T-helper 1 cell treated with Interleukin-12 subunit alpha and Interleukin-12 subunit beta and Interleukin-4 antibody, amounts not matched to agents 30 μg/mL and 1 μg/mL, for 36 hours (primary cell): Measurements from ENCODE around the gene SLK.

Source experiments
- H3K27ac Mint-ChIP-seq: one replicate; pipeline ENCODE4 v1.8.0; 2021; ENCODE audit warnings: mild to moderate bottlenecking, mixed read lengths
- H3K27me3 Mint-ChIP-seq: one replicate; pipeline ENCODE4 v1.8.0; 2021; ENCODE audit warnings: low read depth, mixed read lengths
- H3K36me3 Mint-ChIP-seq: one replicate; pipeline ENCODE4 v1.8.0; 2021; ENCODE audit warnings: low read depth, mixed read lengths
- H3K4me1 Mint-ChIP-seq: one replicate; pipeline ENCODE4 v1.8.0; 2021; ENCODE audit warnings: low read depth, mixed read lengths
- H3K4me3 Mint-ChIP-seq: one replicate; pipeline ENCODE4 v1.8.0; 2021; ENCODE audit warnings: mild to moderate bottlenecking, moderate library complexity, mixed read lengths
- H3K9me3 Mint-ChIP-seq: one replicate; pipeline ENCODE4 v1.8.0; 2021; ENCODE audit warnings: mixed read lengths

SLK gene

DNA sequence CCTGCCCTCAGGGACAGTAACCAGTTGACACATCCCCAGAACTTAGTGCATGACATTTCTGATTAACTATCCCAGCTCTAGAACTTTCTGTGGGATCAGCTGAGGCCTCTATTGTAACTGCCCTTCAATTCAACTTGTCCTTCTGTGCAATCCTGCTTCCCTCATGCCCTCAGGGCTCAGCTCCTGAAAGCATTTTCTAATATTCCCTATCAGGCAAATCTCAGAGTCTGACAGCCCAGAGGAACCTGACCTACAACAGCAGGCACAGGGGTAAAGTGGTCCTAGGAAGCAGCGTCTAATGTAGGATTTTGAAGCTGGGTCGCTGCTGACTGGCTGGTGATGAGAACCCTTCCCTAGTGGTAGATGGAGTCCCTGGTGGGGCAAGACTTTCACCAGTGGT lies 35.3 kb upstream of the SLK start:
- Mint-ChIP-seq H3K36me3 (no peaks in the 10 kb centered on the region), H3K27me3 (peaks cover 10% of the 10 kb centered on the region), H3K4me1 (no peaks in the 10 kb centered on the region), H3K4me3 (no peak overlapping the region), H3K27ac (no peak overlapping the region), H3K9me3 (no peaks in the 10 kb centered on the region)

DNA sequence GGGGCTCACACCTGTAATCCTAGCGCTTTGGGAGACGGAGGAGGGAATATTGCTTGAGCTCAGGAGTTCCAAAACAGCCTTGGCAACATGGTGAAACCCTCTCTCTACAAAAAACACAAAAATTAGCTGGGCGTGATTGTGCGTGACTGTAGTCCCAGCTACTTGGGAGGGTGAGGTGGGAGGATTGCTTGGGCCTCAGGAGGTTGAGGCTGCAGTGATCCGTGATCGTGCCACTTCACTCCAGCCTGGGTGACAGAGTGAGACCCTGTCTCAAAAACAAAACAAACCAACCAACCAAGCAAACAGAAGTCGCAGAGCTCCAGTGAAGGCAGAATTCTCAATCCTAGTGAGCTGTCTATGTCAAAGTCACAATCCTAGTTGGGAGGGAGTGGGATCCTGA lies 34.7 kb upstream of the SLK start:
- Mint-ChIP-seq H3K9me3 (no peaks in the 10 kb centered on the region), H3K4me1 (no peaks in the 10 kb centered on the region), H3K27me3 (peaks cover 10% of the 10 kb centered on the region), H3K4me3 (no peak overlapping the region), H3K36me3 (no peaks in the 10 kb centered on the region), H3K27ac (no peak overlapping the region)

DNA sequence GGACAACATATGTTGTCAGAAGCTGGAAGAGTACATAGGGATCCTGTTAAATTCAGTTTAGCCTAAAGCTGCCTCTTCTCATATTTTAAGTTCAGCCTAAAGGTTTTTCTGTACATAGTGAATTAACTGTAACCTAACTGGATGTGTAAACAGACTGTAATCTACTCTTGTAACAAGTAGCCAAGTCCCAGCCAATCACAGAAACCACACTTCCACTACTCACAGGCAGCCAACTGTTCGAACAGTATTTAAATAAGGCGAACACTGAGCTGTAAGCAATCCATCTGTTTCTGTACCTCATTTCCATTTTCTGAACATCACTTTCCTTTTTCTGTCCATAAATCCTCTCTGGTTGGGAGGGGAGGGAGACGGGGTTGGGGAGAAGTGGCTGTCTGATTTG lies 34.0 kb upstream of the SLK start:
- H3K27ac Mint-ChIP-seq, result no peak overlapping the region
- H3K9me3 Mint-ChIP-seq, result no peaks in the 10 kb centered on the region
- H3K4me3 Mint-ChIP-seq, result no peak overlapping the region
- no peaks in the 10 kb centered on the region for H3K4me1 Mint-ChIP-seq
- H3K36me3 Mint-ChIP-seq, result no peaks in the 10 kb centered on the region
- peaks cover 10% of the 10 kb centered on the region for H3K27me3 Mint-ChIP-seq

DNA sequence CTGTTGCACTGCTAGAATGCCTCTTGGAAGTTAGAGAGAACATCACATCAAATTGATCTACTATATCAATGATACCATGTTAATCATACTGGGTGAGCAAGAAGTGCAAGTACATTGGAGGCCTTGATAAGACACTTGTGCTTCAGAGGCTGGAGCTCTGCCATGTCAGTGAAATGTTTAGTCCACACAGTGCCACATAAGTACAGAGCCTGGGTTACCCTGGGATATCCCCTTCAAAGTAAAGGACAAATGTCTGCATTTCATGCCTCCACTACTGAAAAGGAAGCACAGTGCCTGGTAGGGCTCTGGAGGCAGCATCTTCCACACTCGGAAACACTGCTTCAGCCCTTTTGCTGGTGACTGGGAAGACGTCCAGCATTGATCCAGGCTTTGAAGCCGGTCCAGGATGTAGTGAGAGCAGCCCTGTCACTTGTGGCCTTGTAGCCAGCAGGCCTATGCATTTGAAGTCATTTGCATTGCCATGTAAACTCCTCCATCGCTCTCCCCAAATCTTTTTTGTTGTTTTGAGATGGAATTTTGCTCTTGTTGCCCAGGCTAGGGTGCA lies 33.3 kb upstream of the SLK start:
- H3K4me1 Mint-ChIP-seq, result no peaks in the 10 kb centered on the region
- H3K36me3 Mint-ChIP-seq, result no peaks in the 10 kb centered on the region
- no peak overlapping the region for H3K4me3 Mint-ChIP-seq
- H3K9me3 Mint-ChIP-seq, result no peaks in the 10 kb centered on the region
- no peak overlapping the region for H3K27ac Mint-ChIP-seq
- peaks cover 14% of the 10 kb centered on the region for H3K27me3 Mint-ChIP-seq

DNA sequence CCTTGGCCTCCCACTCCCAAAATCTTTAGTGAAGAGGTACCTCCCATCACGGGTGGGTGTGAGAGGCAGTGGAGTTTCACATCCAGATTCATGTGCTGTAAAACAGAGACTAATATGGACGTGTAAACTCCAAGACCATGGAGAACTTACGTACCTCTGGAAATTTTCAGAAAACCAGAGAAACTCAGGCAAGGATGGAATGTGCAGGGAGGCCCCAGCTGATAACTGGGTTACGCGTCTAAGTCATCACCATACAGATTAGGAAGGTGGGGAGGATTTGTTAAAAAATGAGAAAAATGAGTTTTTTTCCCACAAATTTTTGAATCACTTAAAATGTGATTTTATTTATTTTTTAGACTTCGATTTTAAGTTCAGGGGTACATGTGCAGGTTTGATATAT lies 32.6 kb upstream of the SLK start:
- Mint-ChIP-seq H3K27ac (no peak overlapping the region), H3K4me1 (no peaks in the 10 kb centered on the region), H3K27me3 (peaks cover 19% of the 10 kb centered on the region), H3K4me3 (no peak overlapping the region), H3K36me3 (no peaks in the 10 kb centered on the region), H3K9me3 (no peaks in the 10 kb centered on the region)

DNA sequence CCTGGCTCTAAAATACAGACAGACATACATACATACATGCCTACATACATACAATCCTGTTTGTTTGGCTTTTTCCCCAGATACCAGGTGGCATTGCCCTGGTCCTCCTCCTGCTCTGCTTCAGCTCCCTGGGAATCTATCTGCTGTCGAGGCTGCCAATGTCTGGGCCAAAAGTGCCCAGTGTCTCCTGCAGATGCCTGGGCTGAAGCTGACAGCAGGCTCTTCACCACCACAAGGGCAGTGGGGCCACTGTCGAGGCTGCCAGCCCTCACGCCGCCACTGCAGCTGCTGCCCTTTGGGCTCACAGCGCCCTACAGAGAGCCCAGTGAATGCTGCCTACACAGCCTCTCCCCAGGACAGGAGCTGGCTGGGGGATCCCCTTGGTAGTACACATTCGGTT lies 30.9 kb upstream of the SLK start:
- H3K4me1 Mint-ChIP-seq, result no peaks in the 10 kb centered on the region
- H3K4me3 Mint-ChIP-seq, result no peak overlapping the region
- peaks cover 23% of the 10 kb centered on the region for H3K27me3 Mint-ChIP-seq
- no peak overlapping the region for H3K27ac Mint-ChIP-seq
- H3K9me3 Mint-ChIP-seq, result no peaks in the 10 kb centered on the region
- H3K36me3 Mint-ChIP-seq, result no peaks in the 10 kb centered on the region

DNA sequence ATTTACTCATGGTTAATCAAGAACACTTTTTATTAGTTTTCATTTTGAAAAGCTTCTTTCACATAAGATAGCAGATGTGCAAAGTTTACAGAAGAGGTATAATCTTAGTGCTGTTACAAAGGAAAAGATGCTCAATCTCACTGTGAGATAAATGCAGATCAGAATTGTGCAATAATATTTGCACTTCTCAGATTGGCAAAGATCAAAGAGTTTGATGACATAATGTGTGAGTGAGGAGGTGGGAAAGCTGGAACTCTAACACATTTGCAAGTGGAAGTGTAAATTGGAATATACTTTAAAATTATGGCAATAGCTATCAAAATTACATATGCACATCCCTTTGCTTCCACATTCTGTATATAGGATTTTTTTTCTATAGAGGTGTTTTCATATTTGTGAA lies 27.4 kb upstream of the SLK start:
- no peaks in the 10 kb centered on the region for H3K9me3 Mint-ChIP-seq
- no peak overlapping the region for H3K4me3 Mint-ChIP-seq
- H3K27ac Mint-ChIP-seq, result no peak overlapping the region
- no peaks in the 10 kb centered on the region for H3K36me3 Mint-ChIP-seq
- H3K27me3 Mint-ChIP-seq, result peaks cover 27% of the 10 kb centered on the region
- H3K4me1 Mint-ChIP-seq, result no peaks in the 10 kb centered on the region

DNA sequence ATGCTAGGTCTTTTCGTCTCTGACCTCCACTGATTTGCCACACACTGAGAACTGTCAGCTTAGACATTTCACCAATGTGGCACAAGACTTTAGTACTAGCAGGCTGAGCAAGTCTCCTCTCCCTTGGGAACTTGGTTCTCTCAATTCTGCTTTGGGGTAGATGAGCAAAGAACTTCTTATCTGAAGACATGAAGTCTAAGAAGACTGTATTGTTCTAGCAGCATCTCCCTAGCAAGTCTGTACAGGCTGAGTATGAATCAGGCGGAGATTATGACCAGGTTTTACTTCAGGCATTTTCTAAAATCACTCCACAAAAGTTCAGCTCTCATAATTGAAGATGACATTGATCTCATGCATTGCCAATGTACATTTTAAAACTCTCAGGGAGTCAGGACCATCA lies 25.1 kb upstream of the SLK start:
- no peak overlapping the region for H3K4me3 Mint-ChIP-seq

DNA sequence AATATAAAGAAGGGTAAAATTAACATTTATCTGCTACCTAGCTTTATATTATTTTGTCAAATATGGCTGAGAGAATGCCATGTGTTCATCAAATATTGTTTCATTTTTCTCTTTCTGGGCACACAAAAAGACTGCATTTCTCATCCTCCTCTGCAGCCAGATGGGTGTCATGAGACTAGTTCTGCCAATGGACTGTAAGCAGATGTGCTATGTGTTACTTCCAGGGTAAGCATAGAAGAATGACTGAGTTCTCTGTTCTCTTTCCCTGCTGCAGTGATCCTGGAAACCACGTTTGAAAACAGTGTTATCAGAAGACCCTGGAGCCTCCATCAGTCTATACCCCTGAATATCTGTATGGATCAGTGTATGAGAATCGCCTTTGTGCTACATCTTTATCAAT lies 24.1 kb upstream of the SLK start:
- Mint-ChIP-seq H3K36me3 (no peaks in the 10 kb centered on the region), H3K4me1 (peaks cover 5% of the 10 kb centered on the region), H3K27me3 (peaks cover 19% of the 10 kb centered on the region), H3K9me3 (no peaks in the 10 kb centered on the region), H3K4me3 (no peak overlapping the region), H3K27ac (no peak overlapping the region)

More for the DNA sequence above, 25.1 kb upstream of the SLK start:
- no peak overlapping the region for H3K27ac Mint-ChIP-seq
- no peaks in the 10 kb centered on the region for H3K36me3 Mint-ChIP-seq
- no peaks in the 10 kb centered on the region for H3K9me3 Mint-ChIP-seq
- no peaks in the 10 kb centered on the region for H3K4me1 Mint-ChIP-seq
- peaks cover 17% of the 10 kb centered on the region for H3K27me3 Mint-ChIP-seq

DNA sequence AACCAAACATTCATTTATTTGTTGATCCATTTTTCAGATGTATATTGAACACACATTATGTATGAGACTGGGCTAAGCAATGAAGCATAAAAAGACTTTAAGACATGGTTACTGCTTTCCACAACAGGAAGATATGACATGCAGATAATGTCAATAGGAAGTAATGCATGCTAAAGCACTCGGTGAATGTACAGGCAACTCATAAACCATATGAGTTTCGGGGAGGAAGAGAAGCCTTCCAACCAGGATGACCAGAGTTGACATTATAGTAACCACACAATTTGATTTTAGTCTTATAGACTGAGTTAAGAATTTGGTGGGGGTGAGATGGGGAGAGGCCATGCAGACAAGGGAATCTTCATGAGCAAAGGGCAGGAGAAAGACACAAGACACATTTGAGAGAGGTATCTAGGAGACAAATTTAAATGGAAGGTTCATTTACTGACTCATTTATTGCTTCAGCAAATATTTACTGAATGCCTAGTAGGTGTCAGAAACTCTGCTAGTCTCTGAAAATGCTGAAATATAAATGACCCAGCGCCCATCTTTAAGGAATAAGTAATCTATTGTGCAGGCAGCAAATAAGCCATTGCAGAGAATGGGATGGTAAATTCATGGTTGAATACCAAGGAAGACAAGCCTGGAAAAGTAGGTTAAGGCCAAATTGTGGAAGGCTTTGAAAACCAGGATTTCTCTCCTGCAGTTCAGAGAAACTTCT lies 19.0 kb upstream of the SLK start:
- Mint-ChIP-seq H3K9me3 (no peaks in the 10 kb centered on the region), H3K4me1 (peaks cover 7% of the 10 kb centered on the region), H3K27me3 (peaks cover 7% of the 10 kb centered on the region), H3K36me3 (no peaks in the 10 kb centered on the region), H3K4me3 (no peak overlapping the region), H3K27ac (no peak overlapping the region)

DNA sequence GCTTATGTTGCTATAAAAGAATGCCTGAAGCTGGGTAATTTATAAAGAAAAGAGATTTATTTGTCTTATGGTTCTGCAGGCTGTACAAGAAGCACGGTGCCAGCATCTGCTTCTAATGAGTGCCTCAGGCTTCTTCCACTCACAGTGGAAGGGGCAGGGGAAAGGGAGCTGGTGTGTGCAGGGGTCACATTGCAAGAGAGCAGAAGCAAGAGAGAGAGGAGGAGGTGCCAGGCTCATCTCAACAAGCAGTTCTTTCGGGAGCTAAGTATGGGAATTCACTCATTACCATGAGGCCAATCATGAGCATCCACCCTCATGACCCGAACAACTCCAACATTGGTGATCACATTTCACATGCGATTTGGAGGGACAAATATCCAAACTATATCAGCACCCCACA lies 17.2 kb upstream of the SLK start:
- peaks cover 7% of the 10 kb centered on the region for H3K4me1 Mint-ChIP-seq
- H3K27me3 Mint-ChIP-seq, result peaks cover 13% of the 10 kb centered on the region

DNA sequence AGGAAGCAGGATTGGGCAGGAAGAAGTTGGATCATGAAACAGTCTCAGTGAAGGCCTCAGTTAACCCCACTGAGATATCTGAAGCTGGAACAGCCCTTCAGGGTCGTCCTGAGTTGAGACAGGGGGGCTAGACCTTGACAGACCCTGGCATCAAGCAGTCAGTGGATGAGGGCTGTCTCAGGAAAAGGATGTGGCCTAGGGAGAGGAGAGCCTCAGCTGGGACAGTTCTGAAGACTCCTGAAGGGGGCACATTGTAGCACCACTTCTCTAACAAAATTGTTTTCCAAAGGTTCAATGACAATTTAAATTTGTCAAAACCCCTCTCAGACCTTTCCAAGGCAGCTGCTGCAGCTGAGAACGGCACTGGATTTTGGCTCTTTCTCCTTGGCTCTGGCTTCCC lies 15.8 kb upstream of the SLK start:
- peaks cover 18% of the 10 kb centered on the region for H3K27me3 Mint-ChIP-seq
- H3K36me3 Mint-ChIP-seq, result peaks cover 2% of the 10 kb centered on the region
- H3K4me1 Mint-ChIP-seq, result peaks cover 7% of the 10 kb centered on the region
- H3K27ac Mint-ChIP-seq, result no peak overlapping the region
- H3K9me3 Mint-ChIP-seq, result peaks cover 8% of the 10 kb centered on the region
- no peak overlapping the region for H3K4me3 Mint-ChIP-seq

More for the DNA sequence above, 17.2 kb upstream of the SLK start:
- H3K36me3 Mint-ChIP-seq, result no peaks in the 10 kb centered on the region
- no peak overlapping the region for H3K4me3 Mint-ChIP-seq
- H3K27ac Mint-ChIP-seq, result no peak overlapping the region
- peaks cover 4% of the 10 kb centered on the region for H3K9me3 Mint-ChIP-seq

DNA sequence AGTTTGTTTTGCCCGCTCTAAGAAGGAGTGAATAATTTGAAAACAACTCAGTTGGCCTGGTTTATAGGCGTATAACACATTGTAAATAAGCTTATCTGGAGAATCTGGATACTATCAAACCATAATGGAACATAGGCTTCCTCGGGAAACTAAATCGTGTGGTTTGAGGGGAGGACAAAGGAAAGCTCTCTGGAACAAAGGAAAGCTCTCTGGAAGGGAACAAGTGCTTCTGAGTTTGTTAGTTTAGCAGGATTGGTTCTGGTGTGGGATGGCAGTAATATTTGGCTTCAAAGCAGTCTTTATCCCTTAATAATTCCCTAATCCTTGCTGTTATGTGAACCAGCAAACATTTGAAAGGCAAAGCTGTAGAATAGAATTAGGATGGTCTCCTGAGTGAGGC lies 15.0 kb upstream of the SLK start:
- H3K4me3 Mint-ChIP-seq, result no peak overlapping the region
- H3K4me1 Mint-ChIP-seq, result peaks cover 7% of the 10 kb centered on the region

DNA sequence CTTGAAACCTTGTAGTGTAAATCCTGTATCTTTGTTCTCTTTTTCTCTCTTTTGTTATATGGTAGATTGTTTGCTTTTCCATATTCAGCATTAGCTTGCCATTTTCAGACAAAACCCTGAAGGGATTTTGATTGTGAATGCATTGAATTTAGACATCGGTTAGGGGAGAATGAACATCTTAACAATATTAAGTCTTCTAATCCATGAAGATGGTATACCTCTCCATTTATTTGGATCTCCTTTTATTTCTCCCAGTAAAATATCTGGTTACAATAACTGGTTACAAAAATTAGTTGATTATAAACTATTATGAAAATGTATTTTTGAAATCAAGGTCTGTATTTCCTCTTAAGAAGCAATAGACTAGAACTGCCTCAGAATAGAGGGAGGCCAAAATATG lies 12.4 kb upstream of the SLK start:
- Mint-ChIP-seq H3K27ac (no peak overlapping the region), H3K27me3 (peaks cover 39% of the 10 kb centered on the region), H3K9me3 (peaks cover 8% of the 10 kb centered on the region), H3K4me1 (no peaks in the 10 kb centered on the region), H3K36me3 (peaks cover 2% of the 10 kb centered on the region), H3K4me3 (no peak overlapping the region)

More for the DNA sequence above, 15.0 kb upstream of the SLK start:
- H3K27me3 Mint-ChIP-seq, result peaks cover 24% of the 10 kb centered on the region
- H3K27ac Mint-ChIP-seq, result no peak overlapping the region
- peaks cover 8% of the 10 kb centered on the region for H3K9me3 Mint-ChIP-seq
- peaks cover 2% of the 10 kb centered on the region for H3K36me3 Mint-ChIP-seq

DNA sequence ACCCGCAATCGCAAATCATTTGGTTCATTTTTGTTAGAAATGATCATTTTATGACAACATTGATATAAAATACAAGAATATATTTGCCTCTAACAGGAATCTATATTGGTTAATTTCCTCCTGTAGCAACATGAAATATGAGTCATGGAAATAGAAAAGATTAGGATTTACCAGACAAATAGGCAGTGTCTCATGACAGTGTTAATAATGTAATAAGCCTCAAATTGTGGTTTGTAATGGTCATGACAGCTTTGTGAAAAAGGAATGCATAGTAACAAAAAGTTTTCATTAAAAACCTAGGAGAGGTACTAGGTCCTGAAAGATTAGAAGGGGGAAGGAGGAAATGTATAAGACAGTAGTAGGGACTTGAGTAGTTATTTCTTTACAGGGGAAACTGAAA lies 7.9 kb upstream of the SLK start:
- peaks cover 8% of the 10 kb centered on the region for H3K9me3 Mint-ChIP-seq
- peaks cover 2% of the 10 kb centered on the region for H3K36me3 Mint-ChIP-seq
- no peaks in the 10 kb centered on the region for H3K4me1 Mint-ChIP-seq
- no peak overlapping the region for H3K4me3 Mint-ChIP-seq
- no peak overlapping the region for H3K27ac Mint-ChIP-seq
- H3K27me3 Mint-ChIP-seq, result peaks cover 50% of the 10 kb centered on the region
